Amniotic stem cell (primary cell): ENCODE measurements around the gene NECAP2.
"Not testable (repeated sequence)": the region's sequence is repeated elsewhere in the genome, so short reads cannot be mapped to it uniquely, and the experiment has no call there.

ENCODE experiments used
- DNase-seq: peaks from one replicate; lab custom pipeline; 2025; lab: John Stamatoyannopoulos, UW

NECAP2 gene

GRCh38 chr1:16430606-16431005, 9.9 kb upstream of the NECAP2 start:
- DNase-seq: no peak

- DNase-seq: no peak
Observed at GRCh38 chr1:16433030-16433429, 7.5 kb upstream of the NECAP2 start.

GRCh38 chr1:16434007-16434406, 6.5 kb upstream of the NECAP2 start:
- DNase-seq: no peak

- DNase-seq: no peak
Observed at GRCh38 chr1:16434501-16434900, 6.0 kb upstream of the NECAP2 start.

GRCh38 chr1:16436946-16437474, 3.5 kb upstream of the NECAP2 start, which contains the start of gene SPATA21:
TSS of gene SPATA21 (minus strand) at chr1:16437424. CDS start at chr1:16431371, 6,053 bp downstream.
- no peak for DNase-seq

- DNase-seq: no peak
Observed at GRCh38 chr1:16438516-16438915, 2.0 kb upstream of the NECAP2 start.

GRCh38 chr1:16438924-16439323, 1.6 kb upstream of the NECAP2 start:
- DNase-seq: no peak

- no peak for DNase-seq
Observed at GRCh38 chr1:16440131-16440469, 424 bp upstream of the NECAP2 start.

GRCh38 chr1:16441282-16441665, 750 bp downstream of the NECAP2 start:
- no peak for DNase-seq

- DNase-seq: no peak
Observed at GRCh38 chr1:16442265-16442664, 1.7 kb downstream of the NECAP2 start.

GRCh38 chr1:16442941-16443340, 2.4 kb downstream of the NECAP2 start:
- no peak for DNase-seq

GRCh38 chr1:16443975-16444770, 3.6 kb downstream of the NECAP2 start:
- DNase-seq: no peak

- DNase-seq: no peak
Observed at GRCh38 chr1:16445052-16445451, 4.5 kb downstream of the NECAP2 start.

GRCh38 chr1:16446116-16446515, 5.6 kb downstream of the NECAP2 start:
- DNase-seq: no peak

GRCh38 chr1:16447641-16448040, 7.1 kb downstream of the NECAP2 start:
- DNase-seq: no peak

GRCh38 chr1:16449065-16449464, 8.5 kb downstream of the NECAP2 start:
- DNase-seq: no peak

GRCh38 chr1:16449666-16450065, 9.1 kb downstream of the NECAP2 start:
- DNase-seq: no peak

GRCh38 chr1:16450863-16451481, 10.4 kb downstream of the NECAP2 start:
- no peak for DNase-seq

- DNase-seq: no peak
Observed at GRCh38 chr1:16451841-16452528, 11.5 kb downstream of the NECAP2 start.

- not testable (repeated sequence) for DNase-seq
Observed at GRCh38 chr1:16454909-16455308, 14.4 kb downstream of the NECAP2 start.

GRCh38 chr1:16456151-16456550, 15.6 kb downstream of the NECAP2 start:
- DNase-seq: not testable (repeated sequence)

- DNase-seq: no peak
Observed at GRCh38 chr1:16458831-16459230, 18.3 kb downstream of the NECAP2 start.
